Suprapubic skin (tissue), 4 donors: ENCODE results near the gene PPIP5K1. TPM values are rescaled to one million over a fixed set of nuclear protein-coding genes. Genes with fewer than 3 reads are reported as not detected.

Source experiments
- DNase-seq, 2 donors: peaks; one replicate each; pipeline ENCODE4 v3.0.0-alpha.2; 2019; ENCODE audit warnings: low spot score in 2 of 2
- H3K27ac ChIP-seq: fragments of 200-600 bp; sonication (generic); one replicate; pipeline ENCODE4 v1.5.1; 2019
- H3K27me3 ChIP-seq: fragments of 200-600 bp; sonication (generic); one replicate; pipeline ENCODE4 v1.5.1; 2019
- H3K36me3 ChIP-seq: fragments of 200-600 bp; sonication (generic); one replicate; pipeline ENCODE4 v1.5.1; 2019
- H3K4me1 ChIP-seq: fragments of 200-600 bp; sonication (generic); one replicate; pipeline ENCODE4 v1.5.1; 2019
- H3K4me3 ChIP-seq: fragments of 200-600 bp; sonication (generic); one replicate; pipeline ENCODE4 v1.5.1; 2019; ENCODE audit warnings: mild to moderate bottlenecking
- H3K9me3 ChIP-seq: fragments of 200-600 bp; sonication (generic); one replicate; pipeline ENCODE4 v1.5.1; 2019
- EP300 ChIP-seq: sonication (generic); formaldehyde crosslinking; IDR thresholded peaks from one replicate; pipeline ENCODE4 v1.6.1; 2017; ENCODE audit warnings: antibody characterized with exemption
- POLR2A ChIP-seq, 2 donors: fragments of 450-650 bp; IDR thresholded peaks; one replicate each; pipeline ENCODE4 v1.6.1; 2017; ENCODE audit warnings: antibody characterized with exemption in 2 of 2, mild to moderate bottlenecking in 2 of 2, moderate library complexity in 2 of 2
- POLR2AphosphoS5 ChIP-seq, 3 donors: sonication (generic); formaldehyde crosslinking; IDR thresholded peaks; one replicate each; pipeline ENCODE4 v1.6.1; 2017; ENCODE audit warnings: antibody characterized with exemption in 3 of 3
- WGBS: methylation state at CpG from one replicate; pipeline ENCODE4 v1.1.5; 2018; 5-methylcytosine and 5-hydroxymethylcytosine counted together
- total RNA-seq, 4 donors: library from RNA; depleted of rRNA; stranded (reverse); fragments of >200 nt; gene quantifications; one replicate each; pipeline ENCODE4 v1.1.0, GENCODE V29; 2016
- TF ChIP-seq, protein P1 (sequence below), 2 donors: fragments of 200-600 bp in 1 of 2; fragments of 450-650 bp in 1 of 2; sonication (generic) in 1 of 2; IDR thresholded peaks; one replicate each; pipeline ENCODE4 v1.5.1; 2016 to 2019; ENCODE audit warnings: antibody characterized with exemption in 2 of 2, mild to moderate bottlenecking in 1 of 2, moderate library complexity in 1 of 2

The PPIP5K1 gene
- total RNA-seq, 4 donors from 2014 or later, result 23.8 to 63.6 (median 32.6) TPM

DNA sequence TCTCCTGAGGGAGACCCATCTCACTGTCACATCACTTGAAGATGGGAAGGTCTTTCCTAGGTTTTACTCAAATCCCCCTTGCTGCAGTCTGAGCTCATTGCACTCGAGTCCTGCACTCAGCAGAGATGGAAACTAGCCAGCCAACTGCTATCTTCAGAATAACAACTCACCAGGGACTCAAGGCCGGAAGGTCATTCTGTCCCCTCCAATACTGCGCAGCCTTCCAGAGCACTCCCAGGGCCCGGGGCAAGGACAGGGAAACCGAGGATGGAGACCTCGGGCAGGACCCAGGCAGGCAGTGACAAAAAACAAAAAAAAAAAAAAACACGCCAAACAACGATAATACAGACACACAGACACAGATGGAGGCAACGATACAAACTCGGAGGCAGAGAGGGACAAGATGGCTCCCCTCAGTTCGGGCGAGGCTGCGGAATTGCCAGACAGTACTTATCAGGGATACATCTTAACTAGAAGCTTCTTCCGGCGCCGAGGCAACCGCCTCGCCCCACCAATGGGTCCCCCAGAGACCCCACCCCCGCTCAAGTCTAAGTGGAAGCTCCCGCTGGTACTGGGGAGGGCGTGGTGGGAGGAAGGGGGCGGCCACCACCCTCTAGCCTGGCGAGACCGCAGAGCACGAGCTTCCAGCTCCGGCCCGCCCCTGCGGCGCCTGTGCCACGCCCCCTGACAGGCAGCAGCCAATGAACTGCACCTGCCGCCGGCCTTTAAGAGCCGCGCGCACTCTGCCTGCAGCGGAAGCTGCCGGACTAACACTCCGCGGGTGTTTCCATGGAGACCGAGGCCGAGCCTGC, 79.6 kb downstream of the PPIP5K1 start:
- H3K27me3 ChIP-seq, result no peaks in the 10 kb centered on the region
- H3K4me1 ChIP-seq, result peaks cover 36% of the 10 kb centered on the region
- H3K4me3 ChIP-seq, result peak overlapping the region; percentile 70
- H3K36me3 ChIP-seq, result no peaks in the 10 kb centered on the region
- TF ChIP-seq, protein P1, sequence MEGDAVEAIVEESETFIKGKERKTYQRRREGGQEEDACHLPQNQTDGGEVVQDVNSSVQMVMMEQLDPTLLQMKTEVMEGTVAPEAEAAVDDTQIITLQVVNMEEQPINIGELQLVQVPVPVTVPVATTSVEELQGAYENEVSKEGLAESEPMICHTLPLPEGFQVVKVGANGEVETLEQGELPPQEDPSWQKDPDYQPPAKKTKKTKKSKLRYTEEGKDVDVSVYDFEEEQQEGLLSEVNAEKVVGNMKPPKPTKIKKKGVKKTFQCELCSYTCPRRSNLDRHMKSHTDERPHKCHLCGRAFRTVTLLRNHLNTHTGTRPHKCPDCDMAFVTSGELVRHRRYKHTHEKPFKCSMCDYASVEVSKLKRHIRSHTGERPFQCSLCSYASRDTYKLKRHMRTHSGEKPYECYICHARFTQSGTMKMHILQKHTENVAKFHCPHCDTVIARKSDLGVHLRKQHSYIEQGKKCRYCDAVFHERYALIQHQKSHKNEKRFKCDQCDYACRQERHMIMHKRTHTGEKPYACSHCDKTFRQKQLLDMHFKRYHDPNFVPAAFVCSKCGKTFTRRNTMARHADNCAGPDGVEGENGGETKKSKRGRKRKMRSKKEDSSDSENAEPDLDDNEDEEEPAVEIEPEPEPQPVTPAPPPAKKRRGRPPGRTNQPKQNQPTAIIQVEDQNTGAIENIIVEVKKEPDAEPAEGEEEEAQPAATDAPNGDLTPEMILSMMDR (IDR thresholded peaks at IDR 0.05), result peak in 1 of 2 donors; percentile 22
- TF ChIP-seq POLR2A (IDR thresholded peaks at IDR 0.05) (peak in 1 of 2 donors; percentile 23), POLR2AphosphoS5 (IDR thresholded peaks at IDR 0.05) (peak in 1 of 3 donors; percentile 31), EP300 (no peak)
- no peaks in the 10 kb centered on the region for H3K9me3 ChIP-seq
- H3K27ac ChIP-seq, result peak overlapping the region; percentile 88
- peak; percentile 98 to 99 for DNase-seq
- under 1% methylated on average over 24 of the region's 41 CpGs for WGBS

DNA sequence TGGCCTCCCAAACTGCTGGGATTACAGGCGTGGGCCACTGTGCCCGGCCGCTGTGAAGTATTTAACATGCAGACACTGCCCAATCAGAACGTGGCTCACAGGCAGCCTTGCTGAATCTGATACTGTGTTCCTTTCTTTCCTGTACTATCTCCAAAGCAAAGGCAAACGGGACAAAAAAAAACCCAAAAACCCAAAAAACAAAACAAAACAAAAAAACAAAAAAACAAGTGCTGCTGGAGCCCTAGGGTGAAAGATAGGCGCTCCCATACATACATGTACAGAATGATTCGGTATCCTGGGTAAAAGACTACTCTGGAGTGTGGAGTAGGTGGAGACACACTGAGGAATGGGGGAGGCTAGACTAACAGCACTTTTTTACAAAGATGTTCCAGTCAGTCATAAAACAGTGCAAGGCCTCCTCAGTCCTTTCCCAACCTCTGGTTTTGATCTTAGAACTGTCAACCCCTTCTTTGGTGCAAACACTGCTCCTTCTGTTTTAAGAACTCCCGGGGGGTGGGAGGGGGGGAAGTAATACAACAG, 80.3 kb downstream of the PPIP5K1 start:
- Histone ChIP-seq H3K36me3 (no peaks in the 10 kb centered on the region), H3K9me3 (no peaks in the 10 kb centered on the region), H3K27ac (peak overlapping the region; percentile 88), H3K27me3 (no peaks in the 10 kb centered on the region), H3K4me3 (peak overlapping the region; percentile 70), H3K4me1 (peaks cover 34% of the 10 kb centered on the region)
- no peak for DNase-seq
- no peak for TF ChIP-seq POLR2A (IDR thresholded peaks at IDR 0.05)
- no peak for TF ChIP-seq POLR2AphosphoS5 (IDR thresholded peaks at IDR 0.05)
- no peak for TF ChIP-seq EP300
- TF ChIP-seq, protein P1 (IDR thresholded peaks at IDR 0.05), result no peak
- 52% methylated on average over 8 of the region's 8 CpGs for WGBS

DNA sequence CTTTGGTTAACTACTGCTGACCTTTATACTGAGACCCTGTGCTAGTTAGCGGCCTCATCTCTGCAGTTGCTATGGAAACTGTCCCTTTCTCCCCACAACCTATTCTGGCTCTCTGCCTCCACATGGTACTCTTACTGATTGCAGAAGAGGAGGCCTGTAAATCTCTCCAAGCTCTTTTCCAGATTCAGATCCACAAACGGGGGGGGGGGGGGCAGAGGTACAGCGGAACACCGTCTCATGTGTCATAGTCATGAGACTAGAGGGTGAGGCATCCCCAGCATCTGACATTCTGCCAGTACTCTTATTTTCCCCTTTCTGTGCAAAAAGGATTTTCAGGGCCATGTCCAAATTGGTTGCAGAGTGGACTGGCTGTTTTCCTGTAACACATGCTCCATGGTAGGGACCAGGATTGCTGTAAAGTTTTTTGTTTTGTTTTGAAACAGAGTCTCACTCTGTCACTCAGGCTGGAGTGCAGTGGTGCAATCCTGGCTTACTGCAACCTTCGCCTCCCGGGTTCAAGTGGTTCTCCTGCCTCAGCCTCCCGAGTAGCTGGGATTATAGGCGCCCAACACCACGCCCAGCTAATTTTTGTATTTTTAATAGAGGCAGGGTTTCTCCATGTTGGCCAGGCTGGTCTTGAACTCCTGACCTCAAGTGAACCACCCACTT, 80.9 kb downstream of the PPIP5K1 start:
- Histone ChIP-seq H3K27ac (peak overlapping the region; percentile 88), H3K4me1 (peaks cover 29% of the 10 kb centered on the region), H3K9me3 (no peaks in the 10 kb centered on the region), H3K36me3 (no peaks in the 10 kb centered on the region), H3K27me3 (no peaks in the 10 kb centered on the region), H3K4me3 (peak overlapping the region; percentile 70)
- 56% methylated on average over 9 of the region's 9 CpGs for WGBS
- DNase-seq, result no peak
- TF ChIP-seq POLR2A (IDR thresholded peaks at IDR 0.05), result no peak
- peak in 1 of 3 donors; percentile 16 for TF ChIP-seq POLR2AphosphoS5 (IDR thresholded peaks at IDR 0.05)

DNA sequence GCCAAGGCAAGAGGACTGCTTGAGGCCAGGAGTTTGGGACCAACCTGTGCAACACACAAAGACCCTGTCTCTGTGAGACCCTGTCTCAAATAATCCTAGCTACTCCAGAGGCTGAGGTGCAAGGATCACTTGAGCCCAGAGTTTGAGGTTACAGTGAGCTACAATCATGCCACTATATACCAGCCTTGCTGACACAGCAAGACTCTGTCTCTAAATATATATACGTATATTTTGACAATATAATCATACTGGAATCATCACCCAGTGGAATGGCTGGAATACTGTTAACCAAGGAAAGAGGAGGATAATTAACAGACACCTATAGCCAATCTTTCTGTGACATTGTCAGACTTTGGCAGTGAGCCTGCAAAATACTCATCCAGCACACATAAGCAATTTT, 81.6 kb downstream of the PPIP5K1 start:
- Histone ChIP-seq H3K27me3 (no peaks in the 10 kb centered on the region), H3K36me3 (no peaks in the 10 kb centered on the region), H3K4me3 (no peak overlapping the region), H3K9me3 (no peaks in the 10 kb centered on the region), H3K4me1 (peaks cover 28% of the 10 kb centered on the region), H3K27ac (peak overlapping the region; percentile 88)
- 59% methylated on average over 1 of the region's 1 CpG for WGBS
- no peak for TF ChIP-seq EP300
- TF ChIP-seq, protein P1 (IDR thresholded peaks at IDR 0.05), result no peak
- no peak for TF ChIP-seq POLR2A (IDR thresholded peaks at IDR 0.05)
- no peak for TF ChIP-seq POLR2AphosphoS5 (IDR thresholded peaks at IDR 0.05)
- DNase-seq, result no peak

DNA sequence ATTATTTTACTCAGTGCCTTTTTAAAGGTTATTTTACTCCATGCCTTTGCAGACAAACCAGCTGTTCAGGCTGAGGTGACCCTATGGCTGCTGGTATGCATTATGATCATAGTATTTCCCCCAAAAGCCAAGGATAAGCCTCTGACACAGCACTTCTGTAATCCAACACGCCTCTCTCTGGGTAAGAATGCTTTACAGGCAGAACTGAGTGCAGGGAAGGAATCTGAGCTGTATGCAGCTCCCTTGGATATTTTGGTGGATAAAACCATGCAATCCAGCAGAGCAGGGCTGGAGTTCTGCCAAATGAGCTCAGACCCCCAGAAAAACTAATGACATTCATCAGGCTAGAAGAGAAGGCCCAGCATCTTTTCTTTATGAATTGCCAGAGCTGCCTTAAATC, 84.3 kb downstream of the PPIP5K1 start:
- Histone ChIP-seq H3K27me3 (no peaks in the 10 kb centered on the region), H3K4me1 (peaks cover 16% of the 10 kb centered on the region), H3K36me3 (no peaks in the 10 kb centered on the region), H3K27ac (no peak overlapping the region), H3K9me3 (no peaks in the 10 kb centered on the region), H3K4me3 (no peak overlapping the region)
- TF ChIP-seq POLR2A (IDR thresholded peaks at IDR 0.05), result no peak
- TF ChIP-seq POLR2AphosphoS5 (IDR thresholded peaks at IDR 0.05), result no peak
- TF ChIP-seq, protein P1 (IDR thresholded peaks at IDR 0.05), result no peak
- TF ChIP-seq EP300, result no peak
- 74% methylated on average over 1 of the region's 1 CpG for WGBS
- DNase-seq, result no peak
